NCI-H2227 (cell line): ENCODE data around the gene CUTC.
"Not testable (repeated sequence)": the region's sequence is repeated elsewhere in the genome, so short reads cannot be mapped to it uniquely, and the experiment has no call there.

Experiments
- DNase-seq: peaks from one replicate; lab custom pipeline; 2025; ENCODE audit not compliant: unreplicated experiment; lab: John Stamatoyannopoulos, UW

Gene CUTC, protein sequence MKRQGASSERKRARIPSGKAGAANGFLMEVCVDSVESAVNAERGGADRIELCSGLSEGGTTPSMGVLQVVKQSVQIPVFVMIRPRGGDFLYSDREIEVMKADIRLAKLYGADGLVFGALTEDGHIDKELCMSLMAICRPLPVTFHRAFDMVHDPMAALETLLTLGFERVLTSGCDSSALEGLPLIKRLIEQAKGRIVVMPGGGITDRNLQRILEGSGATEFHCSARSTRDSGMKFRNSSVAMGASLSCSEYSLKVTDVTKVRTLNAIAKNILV

GRCh38 chr10:99732033-99732842 lies at the start of gene CUTC, which contains the start of gene COX15:
Gene CUTC (plus strand): TSS chr10:99732234. CDS start chr10:99732349, 115 bp downstream.
Gene COX15 (minus strand): TSS chr10:99732127. CDS start chr10:99732049, 78 bp downstream.
- DNase-seq, result peak; percentile 97

DNA sequence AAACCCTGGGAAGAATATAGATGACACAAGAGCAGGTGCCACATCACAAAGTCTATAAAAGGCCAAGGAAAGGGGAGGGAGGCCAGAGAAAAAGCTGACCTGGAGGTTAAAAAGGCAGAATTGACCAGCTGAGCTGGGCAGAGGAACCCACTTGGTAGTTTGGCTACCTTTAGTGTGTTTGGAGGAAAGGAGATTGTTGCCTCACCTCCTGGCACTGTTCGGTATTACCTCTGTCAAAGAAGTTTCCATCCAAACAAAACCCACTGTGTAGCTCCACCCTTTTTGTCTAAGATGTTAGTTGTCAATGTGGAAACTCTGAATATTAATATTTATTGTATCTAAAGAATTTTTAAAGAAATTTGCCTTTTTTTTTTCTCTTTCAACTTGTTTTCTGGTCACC lies 49.3 kb upstream of the CUTC start:
- DNase-seq, result no peak

GRCh38 chr10:99685597-99685967 lies 46.5 kb upstream of the CUTC start:
- no peak for DNase-seq

- no peak for DNase-seq
Observed at GRCh38 chr10:99689461-99689860, 42.6 kb upstream of the CUTC start.

GRCh38 chr10:99693933-99694583 lies 38.0 kb upstream of the CUTC start:
- DNase-seq, result no peak

DNA sequence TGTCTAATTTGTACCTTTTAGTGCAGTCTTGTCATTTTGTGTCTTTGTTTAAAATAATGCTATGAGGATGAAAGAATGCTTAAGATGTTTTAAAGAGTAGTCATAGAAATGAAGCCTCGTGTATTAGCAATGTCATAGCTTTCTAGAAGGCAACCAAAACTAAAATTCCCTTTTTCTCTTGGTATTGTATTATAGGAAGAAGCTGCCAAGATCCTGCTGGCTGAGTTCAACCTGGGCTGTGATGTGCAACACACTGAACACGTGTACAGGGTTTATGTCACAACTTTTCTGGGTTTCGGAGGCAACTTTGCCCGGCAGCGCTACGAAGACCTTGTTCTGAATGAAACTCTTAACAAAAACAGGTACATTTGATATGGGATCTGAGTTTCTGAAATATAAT lies 36.3 kb upstream of the CUTC start:
- no peak for DNase-seq

- DNase-seq, result no peak
Observed at GRCh38 chr10:99698504-99699080, 33.4 kb upstream of the CUTC start.

- DNase-seq, result no peak
Observed at GRCh38 chr10:99700649-99701048, 31.4 kb upstream of the CUTC start.

- no peak for DNase-seq
Observed at GRCh38 chr10:99708428-99709012, 23.5 kb upstream of the CUTC start.

- DNase-seq, result peak; percentile 12
Observed at GRCh38 chr10:99709480-99710229, 22.4 kb upstream of the CUTC start.

DNA sequence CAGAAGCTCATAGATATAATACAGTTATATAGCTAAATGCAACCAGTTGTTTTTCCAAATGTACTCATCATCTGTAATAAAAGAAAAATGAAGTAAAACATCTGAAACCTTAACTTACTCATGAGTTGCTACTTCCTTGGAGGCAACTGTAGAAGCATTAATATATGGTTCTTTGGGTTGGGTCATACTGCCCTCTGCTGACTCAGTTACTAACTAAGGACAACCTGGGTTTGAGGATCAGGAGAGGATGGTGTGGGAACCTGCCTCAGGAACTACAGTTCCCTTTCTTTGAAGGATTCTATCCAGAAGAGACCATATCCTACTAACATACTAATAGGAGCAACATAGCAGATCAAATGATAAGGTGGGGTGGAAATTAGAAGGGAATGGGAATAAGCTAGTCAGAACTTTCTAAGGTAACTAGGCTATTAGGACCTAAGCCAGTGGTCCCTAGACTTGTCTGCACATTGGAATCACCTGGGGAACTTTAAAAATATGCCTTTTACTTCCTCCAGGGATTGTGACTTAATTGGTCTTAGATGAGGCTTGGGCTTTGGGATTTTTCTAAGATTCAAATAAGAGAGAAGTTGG lies 20.8 kb upstream of the CUTC start:
- DNase-seq, result peak; percentile 11

DNA sequence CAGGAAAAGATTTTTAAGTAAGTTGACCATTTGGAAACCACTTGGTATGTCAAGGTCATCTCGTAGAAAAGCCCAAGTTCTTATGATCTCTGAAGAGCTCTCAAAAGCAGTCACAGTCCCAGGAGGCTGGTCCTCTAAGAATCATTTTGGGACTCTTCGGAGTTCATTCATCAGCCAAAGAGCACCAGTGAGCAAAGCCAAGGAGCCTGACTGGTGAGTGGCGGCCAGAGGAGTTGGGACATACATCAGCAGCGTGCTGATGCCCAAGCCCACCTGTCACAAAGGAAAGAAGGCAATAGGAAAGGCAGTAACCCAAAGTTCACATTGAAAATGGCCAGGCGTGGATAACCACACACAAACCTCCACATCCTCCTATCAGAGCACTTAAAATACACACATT lies 17.6 kb upstream of the CUTC start:
- no peak for DNase-seq

GRCh38 chr10:99720387-99720786 lies 11.6 kb upstream of the CUTC start:
- no peak for DNase-seq

DNA sequence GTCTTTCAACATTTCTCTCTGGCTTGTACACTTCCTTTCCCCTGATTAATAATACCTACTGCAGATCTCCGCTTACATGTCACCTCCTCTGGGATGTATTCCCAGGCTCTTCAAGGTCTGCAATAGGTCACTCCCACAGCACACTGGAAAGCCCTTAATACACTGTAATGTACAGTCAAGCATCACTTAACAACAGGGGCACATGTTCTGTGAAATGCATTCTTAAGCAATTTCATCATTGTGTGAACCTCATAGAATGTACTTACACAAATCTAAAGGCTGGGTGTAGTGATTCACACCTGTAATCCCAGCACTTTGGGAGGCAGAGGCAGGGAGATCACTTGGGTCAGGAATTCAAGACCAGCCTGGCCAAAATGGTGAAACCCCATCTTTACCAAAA lies 2.0 kb upstream of the CUTC start:
- DNase-seq, result peak; percentile 1

DNA sequence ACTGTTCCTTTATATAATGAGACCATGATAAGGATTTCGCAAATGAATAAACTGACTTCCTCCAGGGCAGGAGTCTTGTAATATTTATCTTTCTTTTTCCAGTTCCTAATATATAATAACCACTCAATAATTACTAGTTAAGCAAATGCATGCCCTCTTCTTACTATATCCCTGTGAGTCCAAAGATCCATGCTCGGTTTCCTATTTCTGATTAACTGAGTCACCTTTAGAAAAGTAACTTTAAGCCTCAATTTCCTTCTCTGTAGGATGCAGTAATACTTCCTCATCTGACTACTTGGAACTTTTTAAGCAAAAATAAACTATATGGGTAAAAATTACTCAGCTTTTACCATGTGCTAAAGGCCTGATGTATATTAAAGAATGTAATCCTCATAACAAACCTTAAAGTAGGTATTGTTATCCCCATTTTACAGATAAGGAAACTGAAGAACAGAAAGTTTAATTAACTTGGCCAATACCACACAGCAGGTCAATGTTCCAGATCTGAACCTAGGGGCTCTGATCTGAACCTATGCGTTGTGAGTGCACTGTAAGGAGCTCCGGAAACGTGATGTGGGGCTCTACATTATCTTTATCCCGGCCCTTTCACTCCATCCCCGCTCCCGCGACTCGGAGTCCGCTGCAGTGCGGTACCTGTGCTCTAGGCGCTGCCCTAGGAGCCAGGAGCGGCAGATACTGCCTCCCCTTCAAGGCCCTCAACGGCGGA lies 565 bp upstream of the CUTC start:
- DNase-seq, result no peak

DNA sequence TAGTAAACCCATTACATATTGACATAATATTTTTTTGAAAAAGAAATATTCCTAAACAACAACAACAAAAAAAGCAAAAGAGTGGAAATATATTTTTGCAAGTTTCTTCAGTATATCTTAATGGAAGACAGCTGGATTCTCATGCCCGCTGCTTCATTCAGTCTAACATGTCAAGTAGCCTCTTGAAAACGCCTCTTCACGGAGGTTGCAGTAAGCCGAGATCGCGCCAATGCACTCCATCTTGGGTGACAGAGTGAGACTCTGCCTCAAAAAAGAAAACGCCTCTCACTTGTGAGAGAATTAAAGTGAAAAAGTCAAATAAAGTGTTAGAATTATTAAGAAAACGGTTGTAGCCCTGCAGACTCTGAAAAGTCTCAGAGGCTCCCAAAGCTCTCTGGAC lies 1.3 kb downstream of the CUTC start:
- peak; percentile 53 for DNase-seq

GRCh38 chr10:99734111-99734510 lies 2.1 kb downstream of the CUTC start:
- not testable (repeated sequence) for DNase-seq

- DNase-seq, result no peak
Observed at GRCh38 chr10:99740260-99740659, 8.2 kb downstream of the CUTC start.

DNA sequence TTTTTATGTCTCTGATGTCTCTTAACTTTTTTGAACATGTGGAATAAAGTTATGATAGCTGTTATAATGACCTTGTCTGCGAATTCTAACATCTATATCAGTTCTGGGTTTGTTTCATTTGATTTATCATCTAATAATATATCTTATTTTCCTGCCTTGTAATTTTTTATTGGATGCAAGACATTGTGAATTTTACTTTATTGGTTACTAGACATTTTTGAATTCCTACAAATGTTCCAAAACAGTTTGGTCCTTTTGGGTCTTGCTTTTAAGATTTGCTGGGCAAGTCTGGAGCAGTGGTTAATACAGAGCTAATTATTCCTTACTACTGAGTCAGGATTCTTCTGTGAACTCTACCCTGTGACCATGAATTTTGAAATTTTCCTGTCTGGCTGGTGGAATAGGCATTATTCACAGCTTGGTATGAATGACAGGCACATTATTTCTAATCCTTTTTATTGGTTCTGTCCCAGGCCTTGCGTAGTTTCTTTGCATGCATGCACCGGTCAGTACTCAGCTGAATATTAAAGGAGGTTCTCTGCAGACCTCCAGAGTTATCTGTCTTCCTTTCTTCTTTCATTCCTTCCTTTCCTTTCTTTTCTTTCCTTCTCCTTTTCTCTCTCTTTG lies 9.0 kb downstream of the CUTC start:
- no peak for DNase-seq
